HepG2 (cell line): ENCODE measurements around the gene RFC1. TPM values are rescaled to one million over a fixed set of nuclear protein-coding genes. Genes with fewer than 3 reads are reported as not detected.

Experiments used
- AGO2 ChIP-seq: fragments of 200-400 bp; formaldehyde crosslinking; optimal IDR thresholded peaks from 2 replicates; pipeline ENCODE3; 2017; ENCODE audit warnings: mild to moderate bottlenecking, low read depth, low read length, moderate library complexity
- DNMT3B ChIP-seq: conservative IDR thresholded peaks from 2 replicates; pipeline ENCODE4 v1.6.1; 2016; ENCODE audit warnings: missing biosample characterization, control low read depth
- GZF1 ChIP-seq: sonication (generic); formaldehyde crosslinking; IDR thresholded peaks from 2 replicates; pipeline ENCODE4 v1.5.1; 2020; ENCODE audit warnings: mild to moderate bottlenecking, missing genetic modification reagents
- HDAC1 ChIP-seq: sonication (generic); formaldehyde crosslinking; IDR thresholded peaks from 2 replicates; pipeline ENCODE4 v1.5.1; 2020; ENCODE audit warnings: mild to moderate bottlenecking, missing genetic modification reagents
- HOMEZ ChIP-seq: IDR thresholded peaks from 2 replicates; pipeline ENCODE4 v1.6.1; 2016; ENCODE audit warnings: low read depth
- NR3C1 ChIP-seq: sonication (generic); formaldehyde crosslinking; IDR thresholded peaks from 2 replicates; pipeline ENCODE4 v1.4.0; 2020; ENCODE audit warnings: missing genetic modification reagents
- RAD51 ChIP-seq: fragments of 450-650 bp; IDR thresholded peaks from 2 replicates; pipeline ENCODE4 v1.6.1; 2016; ENCODE audit warnings: borderline replicate concordance
- SMYD3 ChIP-seq: sonication (generic); formaldehyde crosslinking; IDR thresholded peaks from 2 replicates; pipeline ENCODE4 v1.8.1; 2023; ENCODE audit warnings: mild to moderate bottlenecking, missing genetic modification reagents
- TFE3 ChIP-seq: IDR thresholded peaks from 2 replicates; pipeline ENCODE4 v1.6.1; 2016
- TGIF2 ChIP-seq: IDR thresholded peaks from 2 replicates; pipeline ENCODE4 v1.6.1; 2016; ENCODE audit warnings: control low read depth, missing compliant biosample characterization
- YEATS4 ChIP-seq: sonication (generic); formaldehyde crosslinking; IDR thresholded peaks from 2 replicates; pipeline ENCODE4 v1.4.0; 2020; ENCODE audit warnings: missing genetic modification reagents, borderline replicate concordance
- ZBED4 ChIP-seq: sonication (generic); formaldehyde crosslinking; IDR thresholded peaks from 2 replicates; pipeline ENCODE4 v1.4.0; 2020; ENCODE audit warnings: missing genetic modification reagents, borderline replicate concordance
- ZBTB20 ChIP-seq: sonication (generic); formaldehyde crosslinking; IDR thresholded peaks from 2 replicates; pipeline ENCODE4 v1.8.1; 2023; ENCODE audit warnings: missing genetic modification reagents, low read depth, mild to moderate bottlenecking, borderline replicate concordance
- ZBTB42 ChIP-seq: sonication (generic); formaldehyde crosslinking; IDR thresholded peaks from 2 replicates; pipeline ENCODE4 v1.5.0; 2020; ENCODE audit warnings: mild to moderate bottlenecking, missing genetic modification reagents
- ZHX1 ChIP-seq: sonication (generic); formaldehyde crosslinking; IDR thresholded peaks from 2 replicates; pipeline ENCODE4 v1.8.1; 2022; ENCODE audit warnings: low read depth, mild to moderate bottlenecking, missing genetic modification reagents
- ZNF263 ChIP-seq: sonication (generic); formaldehyde crosslinking; IDR thresholded peaks from 2 replicates; pipeline ENCODE4 v1.4.0; 2020; ENCODE audit warnings: missing genetic modification reagents
- ZNF264 ChIP-seq: sonication (generic); formaldehyde crosslinking; IDR thresholded peaks from 2 replicates; pipeline ENCODE4 v1.4.0; 2020; ENCODE audit warnings: missing genetic modification reagents
- ZNF431 ChIP-seq: sonication (generic); formaldehyde crosslinking; IDR thresholded peaks from 2 replicates; pipeline ENCODE4 v1.9.0; 2022; ENCODE audit warnings: missing genetic modification reagents, low read depth, mild to moderate bottlenecking, borderline replicate concordance
- ZNF768 ChIP-seq: sonication (generic); formaldehyde crosslinking; IDR thresholded peaks from 2 replicates; pipeline ENCODE4 v1.4.0; 2020; ENCODE audit warnings: missing genetic modification reagents
- polyA plus RNA-seq, 8 experiments: library from polyadenylated mRNA; depleted of rRNA in 3 of 8; stranded (reverse) in 7 of 8; unstranded in 1 of 8; fragments of >200 nt; fragmentation: Illumina TruSeq in 4 of 8; extraction: Trizol in 4 of 8; gene quantifications; 2 replicates each; pipeline versions ENCODE4 v1.2.1 to v1.2.3, GENCODE V29; 2011 to 2016; ENCODE audit warnings: low read depth in 4 of 8, missing spikeins in 1 of 8, mixed read lengths in 1 of 8; ENCODE audit not compliant: insufficient read depth in 1 of 8
- total RNA-seq, 5 experiments: library from RNA; depleted of rRNA; stranded (reverse); fragments of >200 nt; fragmentation: Illumina TruSeq; extraction: Trizol; gene quantifications; 2 replicates each; pipeline ENCODE4 v1.2.3, GENCODE V29; 2016; ENCODE audit warnings: low read depth in 1 of 5

RFC1 gene
- total and polyA plus RNA-seq, 2 of the 13 experiments (the other 11 are each of a cell fraction or from before 2014, with no cell fraction given) = 15.9 to 78.8 TPM

- no peak for TF ChIP-seq AGO2
- TF ChIP-seq ZNF264 (CRISPR knock-in tag) = 0 out of 2 replicates have a peak, but pooled peaks have one; percentile 51
- 0 out of 2 replicates have a peak, but pooled peaks have one; percentile 65 for TF ChIP-seq ZBED4 (CRISPR knock-in tag)
- peak; percentile 43; the same call in 1 of the 2 replicates for TF ChIP-seq YEATS4
- no peak for TF ChIP-seq NR3C1 (CRISPR knock-in tag)
- TF ChIP-seq HOMEZ (CRISPR knock-in tag) = peak; percentile 85
- TF ChIP-seq ZBTB42 (CRISPR knock-in tag) = no peak
- no peak for TF ChIP-seq GZF1
- peak; percentile 23; the same call in 1 of the 2 replicates for TF ChIP-seq ZNF263 (CRISPR knock-in tag)
- no peak; the same call in 1 of the 2 replicates for TF ChIP-seq DNMT3B
- TF ChIP-seq TGIF2 = peak; percentile 94
- peak; percentile 63; the same call in 1 of the 2 replicates for TF ChIP-seq ZBTB20 (CRISPR knock-in tag)
- TF ChIP-seq TFE3 (CRISPR knock-in tag) = peak; percentile 78; the same call in 1 of the 2 replicates
- no peak for TF ChIP-seq ZHX1 (CRISPR knock-in tag)
- TF ChIP-seq HDAC1 (CRISPR knock-in tag) = peak; percentile 69
- TF ChIP-seq ZNF768 = no peak
- no peak for TF ChIP-seq RAD51
- TF ChIP-seq SMYD3 (CRISPR knock-in tag) = peak; percentile 89; the same call in 1 of the 2 replicates
- TF ChIP-seq ZNF431 (CRISPR knock-in tag) = peak; percentile 39; the same call in 1 of the 2 replicates
Observed at GRCh38 chr4:39406763-39407583, 40.8 kb upstream of the RFC1 start, which contains the start of gene KLB (continued).
